Breast epithelium (tissue), 3 donors: ENCODE data around the gene CASP8AP2.

Experiments
- POLR2A ChIP-seq: fragments of 450-650 bp; IDR thresholded peaks from one replicate; pipeline ENCODE4 v1.6.1; 2016; ENCODE audit warnings: antibody characterized with exemption, mild to moderate bottlenecking, moderate library complexity
- POLR2AphosphoS5 ChIP-seq, 3 donors: sonication (generic); formaldehyde crosslinking; IDR thresholded peaks; one replicate each; pipeline ENCODE4 v1.6.1; 2017; ENCODE audit warnings: antibody characterized with exemption in 3 of 3
- TF ChIP-seq, protein P1 (sequence below), 3 donors: fragments of 450-650 bp; IDR thresholded peaks; one replicate each; pipeline ENCODE4 v1.5.1; 2016 to 2017; ENCODE audit warnings: antibody characterized with exemption in 3 of 3, mild to moderate bottlenecking in 3 of 3, moderate library complexity in 3 of 3

DNA sequence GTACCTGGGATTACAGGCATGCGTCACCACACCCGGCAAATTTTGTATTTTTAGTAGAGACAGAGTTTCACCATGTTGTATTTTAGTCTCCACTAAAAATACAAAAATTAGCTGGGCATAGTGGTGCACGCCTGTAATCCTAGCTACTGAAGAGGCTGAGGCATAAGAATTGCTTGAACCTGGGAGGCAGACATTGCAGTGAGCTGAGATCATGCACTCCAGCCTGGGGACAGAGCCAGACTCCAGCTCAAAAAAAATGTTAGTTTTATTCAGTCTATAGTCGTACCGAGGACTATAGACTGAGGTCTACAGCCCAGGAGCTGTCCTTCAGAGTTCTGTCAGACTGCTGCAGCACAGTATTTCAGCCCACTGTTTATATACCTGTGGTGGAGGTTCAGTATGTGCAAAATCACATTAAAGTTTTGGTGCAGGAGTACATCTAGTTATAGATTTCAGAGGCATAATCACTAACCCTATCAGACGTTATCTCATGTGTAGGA lies 3.6 kb upstream of the CASP8AP2 start:
- TF ChIP-seq POLR2A = no peak
- TF ChIP-seq, protein P1, sequence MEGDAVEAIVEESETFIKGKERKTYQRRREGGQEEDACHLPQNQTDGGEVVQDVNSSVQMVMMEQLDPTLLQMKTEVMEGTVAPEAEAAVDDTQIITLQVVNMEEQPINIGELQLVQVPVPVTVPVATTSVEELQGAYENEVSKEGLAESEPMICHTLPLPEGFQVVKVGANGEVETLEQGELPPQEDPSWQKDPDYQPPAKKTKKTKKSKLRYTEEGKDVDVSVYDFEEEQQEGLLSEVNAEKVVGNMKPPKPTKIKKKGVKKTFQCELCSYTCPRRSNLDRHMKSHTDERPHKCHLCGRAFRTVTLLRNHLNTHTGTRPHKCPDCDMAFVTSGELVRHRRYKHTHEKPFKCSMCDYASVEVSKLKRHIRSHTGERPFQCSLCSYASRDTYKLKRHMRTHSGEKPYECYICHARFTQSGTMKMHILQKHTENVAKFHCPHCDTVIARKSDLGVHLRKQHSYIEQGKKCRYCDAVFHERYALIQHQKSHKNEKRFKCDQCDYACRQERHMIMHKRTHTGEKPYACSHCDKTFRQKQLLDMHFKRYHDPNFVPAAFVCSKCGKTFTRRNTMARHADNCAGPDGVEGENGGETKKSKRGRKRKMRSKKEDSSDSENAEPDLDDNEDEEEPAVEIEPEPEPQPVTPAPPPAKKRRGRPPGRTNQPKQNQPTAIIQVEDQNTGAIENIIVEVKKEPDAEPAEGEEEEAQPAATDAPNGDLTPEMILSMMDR (IDR thresholded peaks at IDR 0.05) = no peak
- TF ChIP-seq POLR2AphosphoS5 (IDR thresholded peaks at IDR 0.05) = no peak
